A549 (cell line): ENCODE data around the gene HTR3A. TPM values are rescaled to one million over a fixed set of nuclear protein-coding genes. Genes with fewer than 3 reads are reported as not detected.

ENCODE experiments used
- ATAC-seq, 2 experiments: fragments of 200-7000 bp in 1 of 2; fragments of >200 bp in 1 of 2; cut with Nextera tagmentation in 1 of 2; cut with Tn5 transposase in 1 of 2; 3 replicates each; pipeline versions ENCODE4 v1.8.0 to v1.9.1; 2018 to 2020; ENCODE audit warnings: mild to moderate bottlenecking in 1 of 2, moderate library complexity in 1 of 2
- CTCF ChIA-PET: fragments of 300-600 bp; sonication (Branson Sonifier 250); formaldehyde crosslinking; extraction: SDS; loops from one replicate; lab custom pipeline; 2021; ENCODE audit warnings: antibody characterized with exemption, inconsistent platforms; lab: Yijun Ruan, JAX
- POLR2A ChIA-PET: fragments of 350-600 bp; formaldehyde crosslinking; extraction: SDS; loops from one replicate; lab custom pipeline; 2021; ENCODE audit warnings: antibody characterized with exemption, inconsistent platforms; lab: Yijun Ruan, JAX
- DNase-seq, 2 experiments: peaks; one replicate each; pipeline versions ENCODE4 v3.0.0 to v3.0.0-alpha.2; 2011 to 2016; ENCODE audit warnings: low read depth in 1 of 2, low spot score in 1 of 2
- FAIRE-seq: peaks from 2 replicates; lab custom pipeline; 2011; peaks lifted over from hg19 to GRCh38; lab: Jason Lieb, UNC
- H3K27ac ChIP-seq, 2 experiments: fragments of >200 bp; sonication (Bioruptor Twin); formaldehyde crosslinking; 3 replicates each; pipeline ENCODE4 v1.5.1; 2016 to 2017
- H3K4me1 ChIP-seq: fragments of >200 bp; sonication (Bioruptor Twin); formaldehyde crosslinking; 3 replicates; pipeline ENCODE4 v1.6.1; 2016
- H3K4me2 ChIP-seq: fragments of >200 bp; sonication (Bioruptor Twin); formaldehyde crosslinking; 3 replicates; pipeline ENCODE4 v1.6.1; 2016
- H3K4me3 ChIP-seq: fragments of >200 bp; sonication (Bioruptor Twin); formaldehyde crosslinking; 3 replicates; pipeline ENCODE4 v1.5.1; 2016
- H3K9me3 ChIP-seq: fragments of >200 bp; sonication (Bioruptor Twin); formaldehyde crosslinking; 3 replicates; pipeline ENCODE4 v1.6.1; 2016
- EHF ChIP-seq: fragments of 250-450 bp; sonication (Bioruptor Pico); IDR thresholded peaks from 2 replicates; pipeline ENCODE4 v1.5.0; 2020; ENCODE audit warnings: mild to moderate bottlenecking
- ESRRA ChIP-seq: fragments of 150-350 bp; IDR thresholded peaks from 2 replicates; pipeline ENCODE4 v1.6.1; 2014; ENCODE audit warnings: mild to moderate bottlenecking, low read length, borderline replicate concordance
- FOXS1 ChIP-seq: fragments of 250-450 bp; sonication (Bioruptor Pico); IDR thresholded peaks from 2 replicates; pipeline ENCODE4 v1.5.0; 2020; ENCODE audit warnings: mild to moderate bottlenecking, moderate library complexity
- HOXB5 ChIP-seq: fragments of 250-450 bp; sonication (Bioruptor Pico); IDR thresholded peaks from 2 replicates; pipeline ENCODE4 v1.5.0; 2020; ENCODE audit warnings: mild to moderate bottlenecking, moderate library complexity
- JUN ChIP-seq, 2 experiments: fragments of >200 bp; sonication (Bioruptor Twin); formaldehyde crosslinking; IDR thresholded peaks; 2 replicates in 1 of 2; 3 replicates in 1 of 2; pipeline ENCODE4 v1.6.1; 2016 to 2017
- JUNB ChIP-seq: fragments of >200 bp; sonication (Bioruptor Twin); formaldehyde crosslinking; IDR thresholded peaks from 2 replicates; pipeline ENCODE4 v1.6.1; 2016
- KDM5A ChIP-seq: fragments of 200-600 bp; sonication (generic); IDR thresholded peaks from 2 replicates; pipeline ENCODE4 v1.6.1; 2016; ENCODE audit warnings: antibody characterized with exemption, mild to moderate bottlenecking
- MAFK ChIP-seq: fragments of 450-650 bp; IDR thresholded peaks from 2 replicates; pipeline ENCODE4 v1.6.1; 2014; ENCODE audit not compliant: partially characterized antibody
- MYC ChIP-seq: IDR thresholded peaks from 2 replicates; pipeline ENCODE4 v1.6.1; 2012; ENCODE audit warnings: mild to moderate bottlenecking, inconsistent platforms, low read length, improper control_type of control experiment, borderline replicate concordance
- NFE2L2 ChIP-seq: fragments of 150-350 bp; conservative IDR thresholded peaks from 2 replicates; pipeline ENCODE4 v1.6.1; 2014; ENCODE audit warnings: low read length
- NPAS2 ChIP-seq: fragments of 250-450 bp; sonication (Bioruptor Pico); IDR thresholded peaks from 2 replicates; pipeline ENCODE4 v1.8.0; 2022; ENCODE audit warnings: mild to moderate bottlenecking, moderate library complexity, borderline replicate concordance
- RARB ChIP-seq: fragments of 250-450 bp; sonication (Bioruptor Pico); IDR thresholded peaks from 2 replicates; pipeline ENCODE4 v1.8.0; 2021; ENCODE audit warnings: mild to moderate bottlenecking, moderate library complexity
- SMC3 ChIP-seq: fragments of >200 bp; sonication (Bioruptor Twin); formaldehyde crosslinking; IDR thresholded peaks from 3 replicates; pipeline ENCODE4 v1.6.1; 2018; ENCODE audit warnings: inconsistent platforms
- SREBF2 ChIP-seq: fragments of 450-650 bp; IDR thresholded peaks from 2 replicates; pipeline ENCODE4 v1.6.1; 2014; ENCODE audit warnings: mild to moderate bottlenecking, moderate library complexity
- ZC3H11A ChIP-seq: fragments of 450-650 bp; IDR thresholded peaks from 2 replicates; pipeline ENCODE4 v1.6.1; 2014; ENCODE audit warnings: antibody characterized with exemption, mild to moderate bottlenecking
- ZFP36 ChIP-seq: fragments of 450-650 bp; IDR thresholded peaks from 2 replicates; pipeline ENCODE4 v1.6.1; 2014; ENCODE audit warnings: borderline replicate concordance; ENCODE audit not compliant: partially characterized antibody
- WGBS: methylation state at CpG from one replicate; pipeline ENCODE4 v1.1.6; 2017; ENCODE audit errors: missing lambda C conversion rate; 5-methylcytosine and 5-hydroxymethylcytosine counted together
- polyA plus RNA-seq, 4 experiments: library from polyadenylated mRNA; depleted of rRNA in 3 of 4; stranded (reverse); fragments of >200 nt; fragmentation: RNase III in 1 of 4; extraction: RNeasy Plus Mini Kit Qiagen cat#74134 plus additional on column Dnase treatment in 1 of 4; gene quantifications; 2 replicates in 3 of 4; 3 replicates in 1 of 4; pipeline ENCODE4 v1.2.3, GENCODE V29; 2011 to 2017
- TF ChIP-seq, protein P1 (sequence below): fragments of 250-450 bp; sonication (Bioruptor Pico); IDR thresholded peaks from 2 replicates; pipeline ENCODE4 v1.5.0; 2020; ENCODE audit warnings: low read depth, mild to moderate bottlenecking, moderate library complexity
- TF ChIP-seq, protein P2 (sequence below): IDR thresholded peaks from 2 replicates; pipeline ENCODE4 v1.6.1; 2012
- TF ChIP-seq, protein P3 (sequence below): fragments of >200 bp; sonication (Bioruptor Twin); formaldehyde crosslinking; IDR thresholded peaks from 3 replicates; pipeline ENCODE4 v1.6.1; 2016
- TF ChIP-seq, protein P4 (sequence below): fragments of >200 bp; sonication (Bioruptor Twin); formaldehyde crosslinking; IDR thresholded peaks from 2 replicates; pipeline ENCODE4 v1.6.1; 2016
- TF ChIP-seq, protein P5 (sequence below): fragments of 250-450 bp; sonication (Bioruptor Pico); IDR thresholded peaks from 2 replicates; pipeline ENCODE4 v1.5.0; 2021; ENCODE audit warnings: mild to moderate bottlenecking, moderate library complexity, borderline replicate concordance
- TF ChIP-seq, protein P6 (sequence below): fragments of >200 bp; sonication (Bioruptor Twin); formaldehyde crosslinking; IDR thresholded peaks from 3 replicates; pipeline ENCODE4 v1.5.1; 2016

The HTR3A gene
- polyA plus RNA-seq, 2 of the 4 experiments (the other 2 are of a cell fraction): not detected

DNA sequence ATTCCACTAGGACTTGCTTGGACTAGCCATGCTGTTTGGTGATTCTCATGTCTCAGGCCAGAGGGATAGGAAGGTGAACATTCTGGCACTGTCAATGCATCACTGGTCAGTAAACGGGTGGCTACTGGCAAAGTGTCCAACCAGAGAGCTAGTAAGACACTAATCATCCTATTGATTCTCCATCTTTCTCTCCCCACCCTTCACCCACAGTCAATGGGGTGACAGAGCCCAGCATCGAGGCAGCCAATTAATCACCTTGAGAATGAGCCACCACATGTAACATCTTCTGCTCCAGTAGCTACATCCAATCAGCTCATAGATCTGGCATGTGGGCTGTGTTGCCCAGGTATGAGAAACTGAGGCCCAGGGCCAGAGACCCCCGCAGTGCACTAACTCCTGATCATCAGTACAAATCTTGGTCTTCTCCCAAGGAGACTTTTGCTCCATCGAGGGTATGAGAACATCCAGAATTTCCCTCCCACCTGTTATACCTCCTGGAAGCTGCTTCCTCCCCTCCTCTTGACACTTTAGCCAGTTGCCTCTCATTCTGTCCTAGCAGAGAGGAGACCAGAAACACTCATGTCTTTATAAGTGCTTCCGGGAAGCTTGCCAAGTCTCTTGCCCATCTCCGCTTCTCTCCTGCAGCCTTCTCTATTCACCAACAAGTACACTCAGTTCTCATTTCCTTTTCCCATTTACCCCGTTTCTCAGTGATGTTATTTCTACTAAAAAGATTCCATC, 17.0 kb downstream of the HTR3A start:
- CTCF ChIA-PET: interaction anchor here (1.0 to 12.6 kb wide), 5 partner anchors 44 to 270 kb away, joined by 3 to 315 read pairs (median 26); no protein-coding TSS in a partner anchor
- H3K4me2 ChIP-seq: no peak overlapping the region
- WGBS: 2% methylated on average over 7 of the region's 7 CpGs
- TF ChIP-seq EHF (no peak), HOXB5 (CRISPR knock-in tag) (no peak), NPAS2 (CRISPR knock-in tag) (no peak), FOXS1 (CRISPR knock-in tag) (no peak), MYC (no peak), SREBF2 (no peak)
- TF ChIP-seq, all 56 proteins: peak for 0
- FAIRE-seq (no peak), DNase-seq (no peak), ATAC-seq (no peak)
- H3K9me3 ChIP-seq: no peaks in the 10 kb centered on the region
- no peak overlapping the region for H3K4me3 ChIP-seq
- H3K27ac ChIP-seq: no peak overlapping the region
- POLR2A ChIA-PET: no interaction called here
- no peaks in the 10 kb centered on the region for H3K4me1 ChIP-seq

DNA sequence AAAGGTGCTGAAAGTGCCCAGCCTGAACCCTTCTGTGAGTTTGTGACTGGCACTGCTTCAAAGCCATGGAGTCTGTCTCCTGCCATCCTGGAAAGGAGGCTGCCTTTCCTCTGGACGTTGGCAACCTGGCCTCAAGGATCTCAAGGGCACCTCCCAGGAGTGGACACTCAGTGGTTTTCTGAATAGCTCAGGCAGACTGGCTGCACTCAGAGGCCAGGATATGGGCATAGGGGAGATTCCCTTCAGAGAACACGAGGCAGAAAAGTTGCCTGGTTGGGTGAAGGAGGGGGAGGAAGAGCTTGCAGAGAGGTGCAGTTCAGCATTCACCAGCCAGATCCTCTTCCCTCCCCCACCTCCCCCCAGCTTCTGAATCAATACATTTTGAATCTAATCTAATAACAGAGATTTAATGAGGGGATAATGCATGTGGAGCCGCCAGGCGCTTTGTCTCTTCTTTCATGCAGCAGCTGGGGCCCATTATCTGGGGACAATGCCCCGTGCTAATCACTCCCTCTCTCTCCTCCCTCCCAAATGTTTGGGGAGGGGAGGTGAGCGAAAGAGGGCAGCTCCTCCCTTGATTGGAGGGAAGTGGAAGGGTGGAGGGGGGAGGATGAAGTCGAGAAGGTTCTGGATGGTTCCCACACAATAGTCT, 17.7 kb downstream of the HTR3A start:
- Histone ChIP-seq H3K4me3 (no peak overlapping the region), H3K4me2 (no peak overlapping the region), H3K9me3 (no peaks in the 10 kb centered on the region), H3K4me1 (no peaks in the 10 kb centered on the region), H3K27ac (no peak overlapping the region)
- TF ChIP-seq EHF (no peak), KDM5A (no peak), ESRRA (no peak), RARB (no peak)
- TF ChIP-seq, protein P1, sequence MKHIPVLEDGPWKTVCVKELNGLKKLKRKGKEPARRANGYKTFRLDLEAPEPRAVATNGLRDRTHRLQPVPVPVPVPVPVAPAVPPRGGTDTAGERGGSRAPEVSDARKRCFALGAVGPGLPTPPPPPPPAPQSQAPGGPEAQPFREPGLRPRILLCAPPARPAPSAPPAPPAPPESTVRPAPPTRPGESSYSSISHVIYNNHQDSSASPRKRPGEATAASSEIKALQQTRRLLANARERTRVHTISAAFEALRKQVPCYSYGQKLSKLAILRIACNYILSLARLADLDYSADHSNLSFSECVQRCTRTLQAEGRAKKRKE (CRISPR knock-in tag): no peak
- POLR2A ChIA-PET: no interaction called here
- WGBS: 2% methylated on average over 6 of the region's 7 CpGs
- DNase-seq (no peak), ATAC-seq (no peak), FAIRE-seq (no peak)
- CTCF ChIA-PET: interaction anchor here (1.0 to 12.6 kb wide), 7 partner anchors 9 to 269 kb away, joined by 3 to 315 read pairs (median 11); no protein-coding TSS in a partner anchor

DNA sequence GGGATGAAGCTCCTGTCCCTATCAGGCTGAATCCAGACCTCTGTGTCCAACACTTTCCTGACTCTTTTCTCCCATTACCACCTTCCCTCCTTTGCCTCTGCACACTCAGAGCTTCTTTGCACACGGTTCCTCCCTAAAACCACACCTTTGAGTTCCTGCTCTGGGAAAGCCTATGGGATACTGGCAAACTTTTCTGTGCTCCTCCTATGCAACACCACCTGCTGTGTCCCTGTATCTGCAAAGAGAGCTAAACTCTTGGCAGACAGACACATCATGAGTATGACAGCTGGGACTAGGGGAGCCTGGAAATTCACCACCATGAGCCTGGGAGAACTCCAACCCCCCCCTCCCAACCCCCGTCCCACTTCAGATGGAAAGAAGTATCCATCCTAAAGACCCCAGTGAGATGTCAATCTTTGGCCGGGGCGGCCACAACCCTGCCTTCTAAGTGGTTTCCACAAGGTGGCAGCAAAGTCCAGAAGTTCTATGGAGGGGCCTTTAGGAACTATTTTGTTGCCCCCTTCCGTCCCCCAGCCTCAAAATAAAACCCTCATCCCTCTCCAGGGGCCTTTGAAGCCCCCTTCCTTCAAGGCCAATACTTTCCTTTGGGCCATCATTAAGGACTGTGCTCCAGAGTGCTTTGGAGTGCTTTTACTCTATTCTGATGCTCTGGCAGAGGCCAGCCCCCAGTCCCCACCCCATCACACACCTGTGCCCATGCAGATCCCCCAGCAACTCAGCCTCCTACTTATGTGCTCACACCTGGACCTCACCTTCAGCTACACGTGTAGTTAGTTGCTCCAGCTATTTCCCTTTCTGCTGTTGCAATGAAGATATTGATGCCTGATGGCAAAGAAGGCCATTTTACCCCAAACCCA, 19.4 kb downstream of the HTR3A start:
- Histone ChIP-seq H3K4me2 (no peak overlapping the region), H3K27ac (no peak overlapping the region), H3K4me1 (no peaks in the 10 kb centered on the region), H3K4me3 (no peak overlapping the region), H3K9me3 (no peaks in the 10 kb centered on the region)
- 0% methylated on average over 4 of the region's 6 CpGs for WGBS
- FAIRE-seq: no peak
- peak in 1 of 2 experiments; percentile 37 for DNase-seq
- CTCF ChIA-PET: interaction anchor here (0.7 to 12.6 kb wide), 23 partner anchors 9 to 267 kb away, joined by 3 to 315 read pairs (median 5); no protein-coding TSS in a partner anchor
- POLR2A ChIA-PET: no interaction called here
- ATAC-seq: peak in 1 of 2 experiments; percentile 72; a peak in 3 of 6 replicates
- TF ChIP-seq, protein P2, sequence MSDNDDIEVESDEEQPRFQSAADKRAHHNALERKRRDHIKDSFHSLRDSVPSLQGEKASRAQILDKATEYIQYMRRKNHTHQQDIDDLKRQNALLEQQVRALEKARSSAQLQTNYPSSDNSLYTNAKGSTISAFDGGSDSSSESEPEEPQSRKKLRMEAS: no peak
- TF ChIP-seq EHF (no peak), MAFK (no peak), SMC3 (peak; percentile 75), ZC3H11A (no peak), NFE2L2 (no peak), ESRRA (no peak), ZFP36 (no peak), JUNB (no peak), JUN (IDR thresholded peaks at IDR 0.05) (no peak)
- TF ChIP-seq, protein P3, sequence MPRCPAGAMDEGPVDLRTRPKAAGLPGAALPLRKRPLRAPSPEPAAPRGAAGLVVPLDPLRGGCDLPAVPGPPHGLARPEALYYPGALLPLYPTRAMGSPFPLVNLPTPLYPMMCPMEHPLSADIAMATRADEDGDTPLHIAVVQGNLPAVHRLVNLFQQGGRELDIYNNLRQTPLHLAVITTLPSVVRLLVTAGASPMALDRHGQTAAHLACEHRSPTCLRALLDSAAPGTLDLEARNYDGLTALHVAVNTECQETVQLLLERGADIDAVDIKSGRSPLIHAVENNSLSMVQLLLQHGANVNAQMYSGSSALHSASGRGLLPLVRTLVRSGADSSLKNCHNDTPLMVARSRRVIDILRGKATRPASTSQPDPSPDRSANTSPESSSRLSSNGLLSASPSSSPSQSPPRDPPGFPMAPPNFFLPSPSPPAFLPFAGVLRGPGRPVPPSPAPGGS: no peak
- TF ChIP-seq, protein P4, sequence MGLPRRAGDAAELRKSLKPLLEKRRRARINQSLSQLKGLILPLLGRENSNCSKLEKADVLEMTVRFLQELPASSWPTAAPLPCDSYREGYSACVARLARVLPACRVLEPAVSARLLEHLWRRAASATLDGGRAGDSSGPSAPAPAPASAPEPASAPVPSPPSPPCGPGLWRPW: no peak
- TF ChIP-seq, protein P5, sequence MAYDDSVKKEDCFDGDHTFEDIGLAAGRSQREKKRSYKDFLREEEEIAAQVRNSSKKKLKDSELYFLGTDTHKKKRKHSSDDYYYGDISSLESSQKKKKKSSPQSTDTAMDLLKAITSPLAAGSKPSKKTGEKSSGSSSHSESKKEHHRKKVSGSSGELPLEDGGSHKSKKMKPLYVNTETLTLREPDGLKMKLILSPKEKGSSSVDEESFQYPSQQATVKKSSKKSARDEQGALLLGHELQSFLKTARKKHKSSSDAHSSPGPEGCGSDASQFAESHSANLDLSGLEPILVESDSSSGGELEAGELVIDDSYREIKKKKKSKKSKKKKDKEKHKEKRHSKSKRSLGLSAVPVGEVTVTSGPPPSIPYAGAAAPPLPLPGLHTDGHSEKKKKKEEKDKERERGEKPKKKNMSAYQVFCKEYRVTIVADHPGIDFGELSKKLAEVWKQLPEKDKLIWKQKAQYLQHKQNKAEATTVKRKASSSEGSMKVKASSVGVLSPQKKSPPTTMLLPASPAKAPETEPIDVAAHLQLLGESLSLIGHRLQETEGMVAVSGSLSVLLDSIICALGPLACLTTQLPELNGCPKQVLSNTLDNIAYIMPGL: no peak
- TF ChIP-seq, protein P1 (CRISPR knock-in tag): no peak
- TF ChIP-seq, protein P6, sequence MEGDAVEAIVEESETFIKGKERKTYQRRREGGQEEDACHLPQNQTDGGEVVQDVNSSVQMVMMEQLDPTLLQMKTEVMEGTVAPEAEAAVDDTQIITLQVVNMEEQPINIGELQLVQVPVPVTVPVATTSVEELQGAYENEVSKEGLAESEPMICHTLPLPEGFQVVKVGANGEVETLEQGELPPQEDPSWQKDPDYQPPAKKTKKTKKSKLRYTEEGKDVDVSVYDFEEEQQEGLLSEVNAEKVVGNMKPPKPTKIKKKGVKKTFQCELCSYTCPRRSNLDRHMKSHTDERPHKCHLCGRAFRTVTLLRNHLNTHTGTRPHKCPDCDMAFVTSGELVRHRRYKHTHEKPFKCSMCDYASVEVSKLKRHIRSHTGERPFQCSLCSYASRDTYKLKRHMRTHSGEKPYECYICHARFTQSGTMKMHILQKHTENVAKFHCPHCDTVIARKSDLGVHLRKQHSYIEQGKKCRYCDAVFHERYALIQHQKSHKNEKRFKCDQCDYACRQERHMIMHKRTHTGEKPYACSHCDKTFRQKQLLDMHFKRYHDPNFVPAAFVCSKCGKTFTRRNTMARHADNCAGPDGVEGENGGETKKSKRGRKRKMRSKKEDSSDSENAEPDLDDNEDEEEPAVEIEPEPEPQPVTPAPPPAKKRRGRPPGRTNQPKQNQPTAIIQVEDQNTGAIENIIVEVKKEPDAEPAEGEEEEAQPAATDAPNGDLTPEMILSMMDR: peak; percentile 64
